H1 (cell line): Measurements from ENCODE around the gene ACTL8.

Source experiments
- CHD1 ChIP-seq: IDR thresholded peaks from 2 replicates; pipeline ENCODE4 v1.6.1; 2012; ENCODE audit warnings: low read depth, low read length, improper control_type of control experiment
- EP300 ChIP-seq, 2 experiments: IDR thresholded peaks; 1 replicate in 1 of 2; 2 replicates in 1 of 2; pipeline ENCODE4 v1.6.1; 2011 to 2012; ENCODE audit warnings: low read depth in 2 of 2, low read length in 2 of 2, mild to moderate bottlenecking in 2 of 2, borderline replicate concordance in 1 of 2, inconsistent platforms in 1 of 2, moderate library complexity in 1 of 2
- EZH2 ChIP-seq: fragments of 200-600 bp; sonication (generic); IDR thresholded peaks from 2 replicates; pipeline ENCODE4 v1.7.1; 2012; ENCODE audit warnings: low read depth, mild to moderate bottlenecking, moderate library complexity, low read length, inconsistent platforms; ENCODE audit not compliant: severe bottlenecking
- GABPA ChIP-seq: IDR thresholded peaks from 2 replicates; pipeline ENCODE4 v1.6.1; 2011; ENCODE audit warnings: mild to moderate bottlenecking, low read length, moderate library complexity, borderline replicate concordance; ENCODE audit not compliant: insufficient read depth
- GTF2F1 ChIP-seq: IDR thresholded peaks from 2 replicates; pipeline ENCODE4 v1.6.1; 2012; ENCODE audit warnings: low read depth, low read length, improper control_type of control experiment, borderline replicate concordance
- HDAC2 ChIP-seq, 2 experiments: fragments of 300-600 bp in 1 of 2; sonication (generic) in 1 of 2; IDR thresholded peaks; 2 replicates each; pipeline ENCODE4 v1.6.1; 2011 to 2012; ENCODE audit warnings: low read depth in 2 of 2, low read length in 2 of 2, mild to moderate bottlenecking in 2 of 2, moderate library complexity in 2 of 2, borderline replicate concordance in 1 of 2, inconsistent platforms in 1 of 2
- NRF1 ChIP-seq: IDR thresholded peaks from 2 replicates; pipeline ENCODE4 v1.6.1; 2011; ENCODE audit warnings: mild to moderate bottlenecking, low read depth, low read length, improper control_type of control experiment
- POLR2A ChIP-seq, 2 experiments: IDR thresholded peaks; 1 replicate in 1 of 2; 2 replicates in 1 of 2; pipeline ENCODE4 v1.6.1; 2011; ENCODE audit warnings: low read depth in 2 of 2, low read length in 2 of 2, mild to moderate bottlenecking in 2 of 2; ENCODE audit errors: control extremely low read depth in 1 of 2
- POLR2AphosphoS5 ChIP-seq: IDR thresholded peaks from 2 replicates; pipeline ENCODE4 v1.6.1; 2011; ENCODE audit warnings: low read depth, low read length
- RFX5 ChIP-seq: IDR thresholded peaks from 2 replicates; pipeline ENCODE4 v1.6.1; 2011; ENCODE audit warnings: low read depth, low read length, improper control_type of control experiment, borderline replicate concordance
- TF ChIP-seq, protein P1 (sequence below), 3 experiments: IDR thresholded peaks; 1 replicate in 2 of 3; 2 replicates in 1 of 3; pipeline versions ENCODE4 v1.5.1 to v1.6.1; 2011; ENCODE audit warnings: low read length in 3 of 3, mild to moderate bottlenecking in 3 of 3, inconsistent platforms in 2 of 3, low read depth in 1 of 3, moderate library complexity in 1 of 3; ENCODE audit not compliant: insufficient read depth in 1 of 3; ENCODE audit errors: control extremely low read depth in 1 of 3

DNA sequence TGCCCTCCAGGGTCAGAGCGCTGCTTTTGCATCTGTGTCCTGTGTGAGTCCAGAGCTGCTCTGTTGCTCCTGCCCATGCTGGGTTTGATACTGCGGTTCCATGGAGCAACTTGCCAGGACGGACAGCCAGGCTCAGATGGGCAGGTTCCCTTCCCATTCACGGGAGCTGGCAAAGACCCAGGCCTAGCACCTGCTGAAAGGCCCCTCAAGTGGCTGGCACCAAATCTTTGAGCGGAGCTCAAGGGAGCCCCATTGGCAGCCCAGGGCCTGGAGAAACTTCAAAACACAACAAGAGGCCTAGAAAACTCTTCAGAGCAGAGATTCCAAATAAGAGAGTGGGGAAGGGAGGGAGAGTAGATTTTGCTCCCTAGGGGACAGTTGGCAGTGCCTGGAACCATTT lies 97.2 kb downstream of the ACTL8 start:
- TF ChIP-seq POLR2A (IDR thresholded peaks at IDR 0.05; ENCODE audit: control extremely low read depth in 1 of 2, low read depth in 2 of 2, low read length in 2 of 2) (no peak), EP300 (IDR thresholded peaks at IDR 0.05; ENCODE audit: borderline replicate concordance in 1 of 2, low read depth in 2 of 2, low read length in 2 of 2) (no peak), RFX5 (no peak), GTF2F1 (no peak), CHD1 (no peak), GABPA (no peak), EZH2 (no peak), POLR2AphosphoS5 (no peak), HDAC2 (IDR thresholded peaks at IDR 0.05; ENCODE audit: borderline replicate concordance in 1 of 2, low read depth in 2 of 2, low read length in 2 of 2) (no peak), NRF1 (no peak)
- TF ChIP-seq, protein P1, sequence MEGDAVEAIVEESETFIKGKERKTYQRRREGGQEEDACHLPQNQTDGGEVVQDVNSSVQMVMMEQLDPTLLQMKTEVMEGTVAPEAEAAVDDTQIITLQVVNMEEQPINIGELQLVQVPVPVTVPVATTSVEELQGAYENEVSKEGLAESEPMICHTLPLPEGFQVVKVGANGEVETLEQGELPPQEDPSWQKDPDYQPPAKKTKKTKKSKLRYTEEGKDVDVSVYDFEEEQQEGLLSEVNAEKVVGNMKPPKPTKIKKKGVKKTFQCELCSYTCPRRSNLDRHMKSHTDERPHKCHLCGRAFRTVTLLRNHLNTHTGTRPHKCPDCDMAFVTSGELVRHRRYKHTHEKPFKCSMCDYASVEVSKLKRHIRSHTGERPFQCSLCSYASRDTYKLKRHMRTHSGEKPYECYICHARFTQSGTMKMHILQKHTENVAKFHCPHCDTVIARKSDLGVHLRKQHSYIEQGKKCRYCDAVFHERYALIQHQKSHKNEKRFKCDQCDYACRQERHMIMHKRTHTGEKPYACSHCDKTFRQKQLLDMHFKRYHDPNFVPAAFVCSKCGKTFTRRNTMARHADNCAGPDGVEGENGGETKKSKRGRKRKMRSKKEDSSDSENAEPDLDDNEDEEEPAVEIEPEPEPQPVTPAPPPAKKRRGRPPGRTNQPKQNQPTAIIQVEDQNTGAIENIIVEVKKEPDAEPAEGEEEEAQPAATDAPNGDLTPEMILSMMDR (IDR thresholded peaks at IDR 0.05; ENCODE audit: control extremely low read depth in 1 of 3, insufficient read depth in 1 of 3, low read depth in 1 of 3, low read length in 3 of 3) = no peak
